Mucosa of stomach (tissue), 1 donor: Measurements from ENCODE around the gene GPR65.
"Not testable (repeated sequence)": the region's sequence is repeated elsewhere in the genome, so short reads cannot be mapped to it uniquely, and the experiment has no call there.

Experiments used
- H3K27me3 ChIP-seq: one replicate; pipeline ENCODE4 v1.7.0; 2013; ENCODE audit warnings: mild to moderate bottlenecking, low read length; ENCODE audit not compliant: control insufficient read depth, insufficient read depth
- H3K36me3 ChIP-seq: one replicate; pipeline ENCODE4 v1.7.0; 2013; ENCODE audit warnings: low read length; ENCODE audit not compliant: control insufficient read depth, insufficient read depth
- H3K4me1 ChIP-seq: one replicate; pipeline ENCODE4 v1.7.0; 2013; ENCODE audit warnings: mild to moderate bottlenecking, low read length; ENCODE audit not compliant: control insufficient read depth, insufficient read depth
- H3K4me3 ChIP-seq: one replicate; pipeline ENCODE4 v1.7.0; 2013; ENCODE audit warnings: low read length
- H3K9ac ChIP-seq: one replicate; pipeline ENCODE4 v1.7.0; 2013; ENCODE audit warnings: mild to moderate bottlenecking, low read length, moderate library complexity
- H3K9me3 ChIP-seq: one replicate; pipeline ENCODE4 v1.7.0; 2013; ENCODE audit warnings: mild to moderate bottlenecking, low read length, moderate library complexity; ENCODE audit not compliant: control insufficient read depth
- donor health status: Pancreatic carcinoma.

GPR65 gene

DNA sequence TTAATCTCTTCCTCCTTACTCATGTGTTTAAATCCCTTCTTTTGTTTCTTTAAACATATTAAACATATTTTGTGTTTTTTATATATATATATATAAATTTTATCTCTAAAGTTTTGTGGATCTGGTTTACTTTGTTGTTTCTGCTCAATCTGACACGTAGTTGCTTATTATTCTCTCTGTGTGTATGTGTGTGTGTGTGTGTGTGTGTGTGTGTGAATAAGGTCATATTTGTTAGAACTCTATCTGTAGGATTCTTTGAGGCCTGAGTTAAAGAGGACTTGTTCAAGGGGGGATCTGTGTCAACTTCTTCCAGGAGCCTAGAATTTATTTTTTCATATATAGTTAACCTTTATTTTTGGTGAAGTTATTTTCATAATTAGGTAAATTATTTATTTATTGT lies 2.7 kb downstream of the GPR65 start:
- H3K9ac ChIP-seq = no peak overlapping the region
- H3K9me3 ChIP-seq = no peaks in the 10 kb centered on the region
- no peak overlapping the region for H3K4me3 ChIP-seq
- no peaks in the 10 kb centered on the region for H3K27me3 ChIP-seq
- no peaks in the 10 kb centered on the region for H3K36me3 ChIP-seq
- no peaks in the 10 kb centered on the region for H3K4me1 ChIP-seq

DNA sequence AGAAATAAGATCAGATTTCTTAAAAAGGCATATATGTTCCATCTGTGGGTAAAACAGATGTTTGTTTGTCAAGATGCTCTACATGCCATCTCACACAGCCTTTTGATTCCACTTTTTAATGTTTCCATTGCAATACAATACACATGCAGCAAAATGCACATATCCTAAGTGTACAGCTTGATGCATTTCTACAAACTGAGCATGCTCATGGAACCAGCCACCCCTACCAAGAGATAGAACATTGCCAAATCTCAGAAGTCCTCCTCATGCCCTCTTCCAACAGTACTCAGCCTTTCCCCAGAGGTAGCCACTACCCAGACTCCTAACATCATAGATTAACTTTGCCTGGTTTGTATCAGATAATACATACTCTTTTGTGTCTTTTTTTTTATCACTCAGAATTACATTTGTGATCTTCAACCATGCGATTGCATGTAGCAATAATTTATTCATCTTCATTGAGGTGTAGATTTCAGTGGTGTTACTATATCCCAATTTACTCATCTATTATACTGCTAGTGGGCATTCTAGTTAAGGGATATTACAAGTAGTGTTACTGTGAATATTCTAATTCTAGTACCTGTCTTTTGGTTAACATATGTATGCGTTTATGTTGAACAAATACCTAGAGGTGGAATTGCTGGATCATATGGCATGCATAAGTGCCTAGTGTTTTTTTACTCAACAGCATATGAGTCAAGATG lies 3.3 kb downstream of the GPR65 start:
- H3K4me3 ChIP-seq = no peak overlapping the region
- no peaks in the 10 kb centered on the region for H3K36me3 ChIP-seq

DNA sequence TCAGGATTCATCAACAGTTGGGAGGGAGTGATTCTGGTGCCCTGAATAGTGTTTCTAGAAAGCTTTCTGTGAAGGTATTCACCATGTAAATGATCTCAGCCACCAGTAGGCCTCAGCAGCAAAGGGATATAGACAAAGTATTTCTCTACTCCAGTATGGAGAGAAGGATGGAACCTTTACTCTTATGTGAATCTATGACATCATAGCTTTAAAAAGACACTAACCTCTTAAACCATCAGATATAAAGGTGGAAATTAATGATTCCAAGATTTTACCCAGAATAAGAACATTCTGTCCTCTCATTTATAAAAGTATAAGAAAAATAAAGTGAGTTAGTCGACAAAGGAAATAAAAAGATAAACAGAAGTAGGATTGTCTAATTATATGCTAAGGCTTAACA lies 4.6 kb downstream of the GPR65 start:
- no peaks in the 10 kb centered on the region for H3K36me3 ChIP-seq
- no peaks in the 10 kb centered on the region for H3K27me3 ChIP-seq
- no peak overlapping the region for H3K4me3 ChIP-seq
- no peaks in the 10 kb centered on the region for H3K9me3 ChIP-seq
- H3K9ac ChIP-seq = no peak overlapping the region
- H3K4me1 ChIP-seq = no peaks in the 10 kb centered on the region

More for the DNA sequence above, 3.3 kb downstream of the GPR65 start:
- H3K4me1 ChIP-seq = no peaks in the 10 kb centered on the region
- H3K9ac ChIP-seq = no peak overlapping the region
- no peaks in the 10 kb centered on the region for H3K27me3 ChIP-seq
- H3K9me3 ChIP-seq = no peaks in the 10 kb centered on the region

DNA sequence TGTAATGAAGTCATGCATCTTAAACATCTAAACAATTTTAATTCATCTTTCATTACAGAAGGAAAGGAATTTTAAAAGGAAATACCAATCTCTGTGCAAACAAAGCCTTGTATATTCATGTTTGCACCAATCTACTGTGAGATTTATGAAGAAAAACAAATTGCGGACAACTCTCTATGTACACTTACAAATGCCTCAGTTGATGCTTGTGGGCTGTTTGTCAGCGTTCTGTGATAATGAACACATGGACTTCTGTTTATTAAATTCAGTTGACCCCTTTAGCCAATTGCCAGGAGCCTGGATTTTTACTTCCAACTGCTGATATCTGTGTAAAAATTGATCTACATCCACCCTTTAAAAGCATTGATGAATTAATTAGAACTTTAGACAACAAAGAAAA lies 5.4 kb downstream of the GPR65 start:
- Histone ChIP-seq H3K4me1 (no peaks in the 10 kb centered on the region), H3K36me3 (no peaks in the 10 kb centered on the region), H3K9ac (no peak overlapping the region), H3K4me3 (no peak overlapping the region), H3K9me3 (no peaks in the 10 kb centered on the region), H3K27me3 (no peaks in the 10 kb centered on the region)

GRCh38 chr14:88012495-88012894 lies 7.6 kb downstream of the GPR65 start:
- Histone ChIP-seq H3K9ac (no peak overlapping the region), H3K27me3 (no peaks in the 10 kb centered on the region), H3K9me3 (no peaks in the 10 kb centered on the region), H3K4me1 (no peaks in the 10 kb centered on the region), H3K4me3 (no peak overlapping the region), H3K36me3 (no peaks in the 10 kb centered on the region)

DNA sequence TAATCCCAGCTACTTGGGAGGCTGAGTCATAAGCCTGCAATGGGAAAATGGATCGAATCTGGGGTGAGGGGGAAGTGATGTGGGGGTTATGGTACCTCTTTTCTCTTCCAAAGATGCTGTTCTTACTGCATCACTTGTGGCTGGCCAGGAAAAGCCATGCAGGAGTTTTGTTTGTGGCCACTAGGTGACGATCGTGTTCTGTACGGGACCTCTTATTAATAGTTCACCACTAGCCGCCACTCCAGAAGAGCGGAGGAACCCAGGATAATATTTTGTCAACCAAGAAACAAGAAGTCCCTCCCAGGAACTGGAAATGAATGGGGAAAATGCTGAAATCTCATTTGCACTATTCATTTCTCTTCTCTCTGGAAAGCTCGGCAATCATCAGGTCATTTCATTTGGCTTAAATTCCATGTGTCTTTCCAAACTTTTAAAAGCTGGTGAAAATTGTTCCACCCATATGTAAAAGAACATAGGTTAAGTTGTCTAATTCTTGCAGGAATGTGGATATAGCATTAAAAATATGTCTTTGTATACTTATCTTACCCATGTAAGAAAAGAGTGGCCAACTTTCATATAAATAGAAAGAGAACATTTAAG lies 8.9 kb downstream of the GPR65 start:
- no peaks in the 10 kb centered on the region for H3K36me3 ChIP-seq
- no peak overlapping the region for H3K9ac ChIP-seq
- no peaks in the 10 kb centered on the region for H3K9me3 ChIP-seq
- no peaks in the 10 kb centered on the region for H3K4me1 ChIP-seq
- H3K4me3 ChIP-seq = no peak overlapping the region
- no peaks in the 10 kb centered on the region for H3K27me3 ChIP-seq

- Histone ChIP-seq H3K4me3 (no peak overlapping the region), H3K36me3 (no peaks in the 10 kb centered on the region), H3K4me1 (no peaks in the 10 kb centered on the region), H3K9ac (no peak overlapping the region), H3K9me3 (no peaks in the 10 kb centered on the region), H3K27me3 (no peaks in the 10 kb centered on the region)
Measured at GRCh38 chr14:88016768-88017167, 11.8 kb downstream of the GPR65 start.

DNA sequence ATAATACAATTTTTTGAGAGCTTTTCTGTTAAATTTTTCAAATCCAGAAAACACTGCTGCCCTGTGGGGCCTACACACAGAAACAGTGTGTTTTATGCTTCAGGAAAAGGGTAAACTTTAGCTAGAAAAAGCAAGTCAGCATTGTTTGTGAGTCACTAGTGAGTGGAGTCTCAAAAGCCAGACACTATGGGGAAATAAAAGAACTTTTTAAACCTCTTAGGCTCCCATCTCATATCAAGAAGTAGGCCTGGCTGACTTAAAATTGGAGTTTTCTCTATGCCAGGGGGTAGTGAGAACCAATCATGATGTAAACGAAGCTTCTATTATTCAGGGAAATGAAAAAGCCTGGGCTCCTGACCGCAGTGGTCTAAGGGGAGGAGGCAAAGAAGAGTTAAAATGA lies 12.6 kb downstream of the GPR65 start:
- Histone ChIP-seq H3K4me1 (no peaks in the 10 kb centered on the region), H3K27me3 (no peaks in the 10 kb centered on the region), H3K9ac (no peak overlapping the region), H3K36me3 (no peaks in the 10 kb centered on the region), H3K4me3 (no peak overlapping the region), H3K9me3 (no peaks in the 10 kb centered on the region)

DNA sequence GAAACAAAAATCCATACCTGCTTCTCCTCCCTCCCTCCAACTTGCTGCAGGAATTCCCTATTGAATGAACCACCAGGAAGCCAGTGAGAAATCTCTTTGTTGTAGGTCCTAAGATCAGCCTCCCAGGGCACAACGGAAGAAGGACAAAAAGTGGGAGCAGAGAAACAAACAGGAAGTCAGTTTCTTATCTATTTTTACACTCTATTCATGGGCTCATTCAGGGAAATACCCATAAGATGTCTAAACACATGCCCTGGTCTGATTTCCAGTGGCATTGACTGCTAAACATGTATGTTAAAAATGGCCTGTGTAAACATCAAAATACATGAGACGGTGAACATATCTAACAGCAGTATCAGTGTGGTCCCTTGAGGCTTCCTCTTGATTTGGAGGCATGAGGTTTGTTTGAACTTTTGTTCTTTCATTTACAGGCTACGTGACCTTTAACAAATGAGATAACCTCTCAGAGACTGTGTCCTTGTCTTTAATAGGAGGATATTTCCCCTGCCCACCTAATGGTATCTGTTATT lies 18.8 kb downstream of the GPR65 start:
- Histone ChIP-seq H3K9me3 (no peaks in the 10 kb centered on the region), H3K9ac (no peak overlapping the region), H3K4me3 (no peak overlapping the region), H3K27me3 (no peaks in the 10 kb centered on the region), H3K4me1 (peaks cover 5% of the 10 kb centered on the region), H3K36me3 (no peaks in the 10 kb centered on the region)

- not testable (repeated sequence) for H3K4me3 ChIP-seq, H3K27me3 ChIP-seq, H3K9ac ChIP-seq, H3K36me3 ChIP-seq, H3K9me3 ChIP-seq, H3K4me1 ChIP-seq
Measured at GRCh38 chr14:88024252-88025086, 19.5 kb downstream of the GPR65 start.

GRCh38 chr14:88025313-88025712 lies 20.4 kb downstream of the GPR65 start:
- Histone ChIP-seq H3K36me3 (no peaks in the 10 kb centered on the region), H3K9ac (no peak overlapping the region), H3K4me3 (no peak overlapping the region), H3K9me3 (no peaks in the 10 kb centered on the region), H3K27me3 (no peaks in the 10 kb centered on the region), H3K4me1 (peaks cover 5% of the 10 kb centered on the region)

GRCh38 chr14:88026890-88027289 lies 22.0 kb downstream of the GPR65 start:
- H3K4me1 ChIP-seq = peaks cover 5% of the 10 kb centered on the region
- H3K36me3 ChIP-seq = no peaks in the 10 kb centered on the region
- H3K9ac ChIP-seq = no peak overlapping the region
- no peak overlapping the region for H3K4me3 ChIP-seq
- H3K27me3 ChIP-seq = no peaks in the 10 kb centered on the region
- H3K9me3 ChIP-seq = no peaks in the 10 kb centered on the region
